Endothelial cell of coronary artery (primary cell): ENCODE data around the gene CHIT1. TPM values are rescaled to one million over a fixed set of nuclear protein-coding genes. Genes with fewer than 3 reads are reported as not detected.

Experiments used
- total RNA-seq: library from RNA; depleted of rRNA; stranded (reverse); fragments of >200 nt; gene quantifications from 2 replicates; pipeline ENCODE4 v1.2.3, GENCODE V29; 2014

Gene CHIT1
- not detected in 2 replicates for total RNA-seq

DNA sequence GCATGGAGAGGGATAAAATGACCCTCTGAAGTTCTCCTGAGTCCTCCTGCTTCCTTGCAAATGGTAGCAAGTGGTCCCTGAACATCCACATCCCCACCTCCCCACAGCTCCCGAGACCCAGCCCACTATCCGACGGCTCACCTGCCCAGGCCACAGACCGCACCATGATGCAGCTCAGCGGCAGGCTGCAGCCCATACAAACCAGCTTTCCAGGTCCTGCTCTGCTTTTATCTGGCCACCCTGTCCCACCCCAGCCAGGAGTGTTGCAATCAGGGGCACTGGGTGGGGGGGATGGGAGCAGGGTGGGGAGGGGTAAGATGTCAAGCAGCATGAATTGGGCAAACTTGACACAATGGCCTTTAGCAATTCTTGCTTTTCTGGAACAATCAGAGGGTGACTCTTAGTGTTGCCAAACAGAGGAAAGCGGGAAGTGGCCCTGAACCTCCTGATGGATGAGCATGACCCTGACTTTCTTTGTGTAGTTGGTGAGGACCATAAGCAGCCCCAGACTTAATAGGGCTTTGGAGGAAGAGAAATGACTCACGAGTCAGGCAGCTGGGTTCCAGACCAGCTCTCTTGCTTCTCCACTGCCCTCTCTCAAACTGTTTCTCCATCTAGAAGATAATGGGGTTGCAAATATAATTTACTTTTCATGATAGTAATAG is at the start of gene CHIT1:
CHIT1 (minus strand) TSS at position 203 of the 665 bp plus-strand sequence; CDS start at position 166, 37 bp downstream.

DNA sequence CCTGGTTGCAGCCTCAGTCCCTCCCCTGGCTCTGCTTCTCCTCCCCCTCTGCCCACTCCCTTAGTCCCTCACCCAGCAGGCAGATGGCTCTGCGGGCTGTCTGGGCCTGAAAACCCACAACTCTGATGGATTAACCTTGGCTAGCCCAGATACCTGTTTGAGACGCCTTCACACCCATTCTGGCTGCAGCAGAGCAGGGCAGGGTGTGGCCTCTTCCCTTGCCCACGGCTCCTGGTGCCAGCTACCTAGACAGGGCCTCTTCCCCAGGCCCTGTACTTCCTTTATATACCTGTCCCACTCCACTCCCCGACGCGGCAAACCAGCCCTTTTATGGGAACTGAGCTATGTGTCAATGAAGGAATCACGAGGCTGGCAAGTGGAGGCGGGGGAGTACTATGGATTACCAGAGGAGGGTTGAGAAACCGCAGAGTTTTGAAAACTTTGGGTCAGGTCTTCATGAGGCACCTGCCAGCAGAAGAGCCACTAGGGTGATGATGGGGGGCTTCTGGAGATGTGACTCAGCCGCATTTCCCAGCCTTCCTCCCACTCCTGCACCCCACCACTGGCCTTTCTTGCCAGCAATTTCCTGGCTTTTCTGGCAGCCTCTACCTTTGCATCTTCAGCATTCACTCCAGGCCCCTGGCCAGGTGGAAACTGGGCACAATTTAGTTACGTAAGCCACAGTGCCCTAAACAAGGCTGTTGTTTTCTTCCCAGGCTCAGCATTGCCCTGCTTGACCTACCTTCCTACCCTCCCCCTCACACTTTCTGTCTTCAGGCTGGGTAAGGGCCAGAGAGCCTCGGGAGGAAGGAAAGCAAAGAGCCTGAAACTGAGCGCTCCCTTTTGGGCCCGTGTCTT is 42.8 kb downstream of the CHIT1 start, which contains the start of gene CHI3L1:
CHI3L1 (minus strand) TSS at position 259 of the 858 bp plus-strand sequence; CDS start at position 178, 81 bp downstream.

DNA sequence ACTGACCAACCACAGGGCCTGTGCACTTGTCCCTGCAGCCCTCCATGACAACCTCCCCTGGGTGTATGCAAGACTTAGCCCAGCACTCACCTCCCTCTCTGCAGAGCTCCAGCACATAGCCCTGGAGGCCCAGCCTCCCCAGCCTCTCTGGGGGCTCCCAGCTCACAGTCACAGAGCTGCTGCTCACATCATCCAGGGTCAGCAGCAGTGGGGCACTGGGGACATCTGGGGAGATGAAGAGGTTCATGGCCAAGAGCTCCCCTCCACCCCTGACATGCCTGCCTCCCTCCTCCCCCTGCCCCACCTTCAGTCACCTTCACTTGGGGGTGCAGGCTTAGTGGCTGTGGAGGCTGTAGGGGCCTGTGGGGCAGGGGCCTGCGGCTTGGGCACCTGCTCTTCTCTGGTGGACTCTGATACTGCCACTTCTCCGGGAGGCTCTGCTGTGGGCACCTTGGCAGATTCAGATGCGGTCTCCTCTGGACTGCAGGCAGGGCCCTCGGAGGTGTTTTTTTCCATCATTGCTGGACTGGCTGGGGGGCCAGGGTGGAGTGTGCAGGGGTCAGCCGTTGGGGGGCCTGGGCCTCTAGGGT is 54.1 kb downstream of the CHIT1 start, which contains the start of gene MYBPH:
MYBPH (minus strand) TSS at position 590 of the 590 bp plus-strand sequence; CDS start at position 519, 71 bp downstream.

Other genes with a start within 250 kb of the CHIT1 start
- gene TMEM183A, start 222.3 kb downstream of the CHIT1 start, total RNA-seq = 80.8 and 101 TPM in 2 replicates
- gene PPFIA4, start 203.2 kb downstream of the CHIT1 start, total RNA-seq = 0.18 and 4.7 TPM in 2 replicates
- not detected in 2 replicates for gene MYOG, start 143.7 kb downstream of the CHIT1 start, total RNA-seq
- not detected in 2 replicates for gene ADORA1, start 101.9 kb downstream of the CHIT1 start, total RNA-seq
- not detected in 2 replicates for gene MYBPH, start 53.8 kb downstream of the CHIT1 start, total RNA-seq
- gene CHI3L1, start 43.0 kb downstream of the CHIT1 start, total RNA-seq = 0.09 TPM in 1 of 2 replicates, not detected in the other
- 33.4 and 39.1 TPM in 2 replicates for gene BTG2, start 75.8 kb upstream of the CHIT1 start, total RNA-seq
- gene FMOD, start 121.4 kb upstream of the CHIT1 start, total RNA-seq = 0.47 TPM in 1 of 2 replicates, not detected in the other
- gene PRELP, start 246.1 kb upstream of the CHIT1 start, total RNA-seq = under 0.01 TPM in 1 of 2 replicates, not detected in the other